DMS114 treated with DMSO at 0.1 percent for 48 hours (cell line): ENCODE results near the gene ESR2.
"Not testable (repeated sequence)": the region's sequence is repeated elsewhere in the genome, so short reads cannot be mapped to it uniquely, and the experiment has no call there.

Source experiments
- DNase-seq: peaks from one replicate; lab custom pipeline; 2025; ENCODE audit not compliant: unreplicated experiment; lab: John Stamatoyannopoulos, UW

The ESR2 gene

DNA sequence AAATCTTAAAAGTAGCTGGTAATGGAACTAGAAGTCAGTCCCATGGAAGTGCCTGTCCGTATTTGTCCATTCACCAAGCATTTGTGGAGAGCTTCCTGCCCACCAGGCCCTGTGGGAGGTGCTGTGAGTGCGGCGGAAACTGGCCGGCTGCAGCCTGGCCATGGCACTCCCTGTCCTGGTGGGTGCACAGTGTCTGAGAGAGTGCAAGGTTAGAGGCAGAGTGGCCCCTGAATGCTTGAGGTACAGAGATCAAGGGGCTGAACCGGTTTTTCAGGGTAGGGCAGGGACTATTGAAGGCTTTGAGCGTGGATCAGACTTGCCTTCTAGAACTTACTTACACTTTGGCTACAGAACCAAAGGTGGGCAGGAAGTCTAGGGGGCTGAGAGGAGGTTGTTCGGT is 92.9 kb downstream of the ESR2 start:
- no peak for DNase-seq

- no peak for DNase-seq
These were observed 94.0 kb downstream of the ESR2 start for GRCh38 chr14:64200170-64200569.

- DNase-seq, result no peak
These were observed 95.7 kb downstream of the ESR2 start for GRCh38 chr14:64198486-64198885.

GRCh38 chr14:64197996-64198395 is 96.2 kb downstream of the ESR2 start:
- no peak for DNase-seq

DNA sequence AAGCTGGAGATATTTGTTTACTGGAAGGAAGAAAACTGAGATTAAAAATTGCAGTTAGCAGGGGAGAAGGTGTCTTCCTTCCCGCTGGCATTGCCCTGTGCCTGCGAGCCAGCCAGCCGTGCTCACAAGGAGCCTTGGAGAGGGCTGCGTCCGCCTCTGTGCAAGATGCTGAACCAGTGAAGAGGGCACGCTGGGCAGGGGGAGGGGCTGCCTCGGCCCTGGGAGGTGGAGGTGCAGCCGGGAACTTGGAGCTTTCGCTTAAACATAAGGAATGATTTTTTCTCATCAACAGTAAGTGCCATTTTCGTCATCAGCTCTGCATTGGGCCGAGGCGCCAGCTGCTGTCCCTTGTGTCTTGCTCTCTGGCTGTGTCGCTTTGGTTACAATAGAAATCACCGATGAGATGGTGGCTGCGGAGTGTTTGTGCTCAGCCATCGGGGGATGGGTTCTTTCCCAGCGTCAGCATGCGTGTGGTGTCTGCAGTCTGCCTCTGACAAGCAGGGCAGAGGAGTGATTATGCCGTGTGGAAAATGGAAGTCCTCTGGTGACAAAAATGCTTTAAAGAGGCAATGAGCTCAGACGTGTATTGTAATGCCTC is 97.3 kb downstream of the ESR2 start:
- DNase-seq, result peak; percentile 18

DNA sequence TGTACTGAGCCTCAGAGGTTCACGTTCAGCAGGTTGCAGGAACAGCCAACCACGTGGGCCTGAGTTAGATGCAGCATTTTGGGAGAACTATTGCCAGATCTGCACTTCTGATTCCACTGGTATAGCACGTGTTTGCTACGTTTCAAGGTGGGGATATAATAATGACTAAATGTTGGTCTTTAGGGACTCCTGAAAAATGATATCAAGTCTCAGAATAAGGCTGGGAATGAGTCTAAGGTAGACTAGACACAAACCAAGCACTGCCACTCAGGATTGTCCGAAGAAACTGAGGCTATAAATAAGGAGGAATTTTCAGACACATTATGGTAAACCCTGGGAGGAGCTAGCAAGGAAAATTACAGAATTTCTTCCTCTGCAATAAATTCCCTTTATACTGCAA is 98.1 kb downstream of the ESR2 start:
- no peak for DNase-seq

DNA sequence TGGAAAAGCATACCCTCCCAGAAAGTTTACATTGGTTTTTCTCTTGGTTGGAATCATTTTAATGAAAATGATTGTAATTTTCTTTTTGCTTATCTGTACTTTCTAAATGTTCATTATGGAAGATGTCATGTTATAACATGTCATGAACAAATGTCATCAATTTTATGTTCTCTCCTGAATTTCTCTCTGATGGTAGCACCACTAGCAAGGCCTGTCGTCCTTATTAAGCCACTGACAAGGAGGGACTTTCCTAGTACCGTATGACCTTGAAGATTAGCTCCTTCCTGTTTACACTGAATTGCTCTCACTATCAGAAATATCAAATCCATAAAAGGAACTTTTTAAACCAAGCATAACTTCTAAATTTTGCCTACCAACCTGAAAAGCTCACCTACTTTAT is 99.0 kb downstream of the ESR2 start:
- no peak for DNase-seq

GRCh38 chr14:64194404-64194803 is 99.8 kb downstream of the ESR2 start:
- DNase-seq, result no peak

- DNase-seq, result no peak
These were observed 100.3 kb downstream of the ESR2 start for GRCh38 chr14:64193821-64194220.

GRCh38 chr14:64191756-64192155 is 102.4 kb downstream of the ESR2 start:
- no peak for DNase-seq

- no peak for DNase-seq
These were observed 103.1 kb downstream of the ESR2 start for GRCh38 chr14:64190974-64191502.

- no peak for DNase-seq
These were observed 106.8 kb downstream of the ESR2 start for GRCh38 chr14:64187331-64187730.

- DNase-seq, result no peak
These were observed 107.7 kb downstream of the ESR2 start for GRCh38 chr14:64186231-64187129.

DNA sequence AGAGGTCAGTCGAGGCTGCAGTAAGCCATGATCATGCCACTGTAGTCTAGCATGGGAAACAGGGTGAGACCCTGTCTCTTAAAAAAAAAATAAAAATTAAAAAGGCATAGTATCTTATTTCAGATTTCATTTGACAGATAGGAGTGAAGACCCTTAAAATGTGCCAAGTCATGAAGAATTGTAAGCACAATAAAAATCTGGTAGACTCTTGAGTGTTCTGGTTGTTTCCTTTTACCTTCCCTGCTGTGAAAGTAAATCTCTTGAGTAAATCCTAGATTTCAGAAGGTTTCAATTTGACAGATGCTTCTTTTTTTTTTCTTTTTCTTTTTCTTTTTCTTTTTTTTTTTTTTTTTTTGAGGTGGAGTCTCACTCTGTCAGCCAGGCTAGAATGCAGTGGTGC is 109.0 kb downstream of the ESR2 start:
- DNase-seq, result no peak

- no peak for DNase-seq
These were observed 110.0 kb downstream of the ESR2 start for GRCh38 chr14:64184103-64184729.

GRCh38 chr14:64182908-64183307 is 111.3 kb downstream of the ESR2 start:
- not testable (repeated sequence) for DNase-seq

GRCh38 chr14:64178814-64179213 is 115.4 kb downstream of the ESR2 start:
- no peak for DNase-seq

DNA sequence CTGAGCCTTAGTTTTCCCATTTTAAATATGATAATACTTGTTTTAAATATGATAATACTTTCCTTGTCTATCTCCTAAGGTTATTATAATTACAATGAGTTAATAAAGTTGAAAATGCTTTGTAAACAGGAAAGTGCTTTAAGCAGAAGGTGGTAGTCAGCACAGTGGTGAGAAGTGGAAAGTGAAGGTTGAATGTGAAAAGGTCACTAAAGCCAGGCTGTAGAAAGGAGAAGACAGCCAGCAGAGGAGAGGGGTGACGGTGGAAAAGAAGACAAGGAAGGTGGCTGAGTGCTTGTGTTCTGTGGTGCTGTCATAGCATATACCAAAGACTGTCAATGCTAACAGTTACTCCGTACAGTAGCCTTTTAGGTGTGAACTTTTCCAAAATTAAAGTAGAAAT is 117.8 kb downstream of the ESR2 start:
- no peak for DNase-seq

DNA sequence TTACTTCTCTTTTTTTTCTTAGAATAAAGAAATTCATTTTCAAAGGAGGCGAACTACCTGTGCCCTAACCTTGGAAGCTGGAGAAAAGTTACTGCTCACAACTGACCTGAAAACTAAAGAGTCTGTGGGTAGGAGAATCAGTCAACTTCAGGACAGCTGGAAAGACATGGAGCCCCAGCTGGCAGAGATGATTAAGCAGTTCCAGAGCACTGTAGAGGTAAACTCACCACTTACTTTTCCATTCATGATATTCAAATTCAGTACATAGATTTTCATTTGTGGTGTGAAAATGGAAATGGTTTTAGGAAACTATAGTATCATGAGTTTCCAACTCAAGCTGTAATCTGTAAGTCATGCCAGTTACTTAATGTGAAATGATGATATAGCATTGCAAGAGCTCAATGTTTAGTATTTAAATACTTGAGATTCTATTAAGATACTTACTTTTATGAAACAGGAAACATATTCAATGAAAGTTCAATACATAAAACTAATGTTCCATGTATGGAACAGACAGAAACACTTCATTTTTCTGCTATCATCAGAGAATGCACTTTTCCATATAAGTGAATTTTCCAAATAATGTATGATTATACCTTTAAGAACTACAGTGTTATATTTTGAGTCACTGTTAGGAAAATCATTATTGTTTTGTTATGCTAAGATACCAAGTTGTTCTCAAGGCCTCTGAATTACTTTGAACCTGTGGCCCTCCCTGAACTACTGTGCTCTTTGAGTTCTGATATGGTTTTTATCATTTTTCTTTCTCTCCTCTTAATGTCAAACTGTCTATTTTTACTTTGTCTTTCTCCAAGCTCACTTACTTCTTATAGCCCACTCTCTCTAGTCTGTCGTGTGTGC is 119.0 kb downstream of the ESR2 start:
- DNase-seq, result no peak

DNA sequence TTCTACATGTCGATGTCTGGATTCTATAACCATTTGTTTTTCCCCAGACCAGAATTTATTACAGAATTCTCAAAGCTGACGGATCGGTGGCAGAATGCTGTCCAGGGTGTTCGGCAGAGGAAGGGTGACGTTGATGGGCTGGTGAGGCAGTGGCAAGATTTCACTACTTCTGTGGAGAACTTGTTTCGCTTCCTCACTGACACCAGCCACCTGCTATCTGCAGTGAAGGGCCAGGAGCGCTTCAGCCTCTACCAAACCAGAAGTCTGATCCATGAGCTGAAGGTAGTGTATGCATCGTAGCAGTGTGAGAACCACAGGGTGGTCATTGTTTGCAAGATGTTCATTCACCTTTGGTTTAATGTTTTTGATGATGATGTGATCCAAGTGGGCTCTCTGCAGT is 124.0 kb downstream of the ESR2 start:
- DNase-seq, result no peak

GRCh38 chr14:64159588-64159987 is 134.6 kb downstream of the ESR2 start:
- DNase-seq, result no peak
